Activated T-cell treated with anti-CD3 and anti-CD28 coated beads for 4 hours (primary cell): ENCODE results near the gene LARP4B.

ENCODE experiments used
- DNase-seq: peaks from one replicate; pipeline ENCODE4 v3.0.0-alpha.2; 2020

LARP4B gene

GRCh38 chr10:822661-823367 is 108.7 kb downstream of the LARP4B start:
- DNase-seq = no peak

GRCh38 chr10:822197-822596 is 109.3 kb downstream of the LARP4B start:
- no peak for DNase-seq

- no peak for DNase-seq
Observed at GRCh38 chr10:821322-821721, 110.2 kb downstream of the LARP4B start.

DNA sequence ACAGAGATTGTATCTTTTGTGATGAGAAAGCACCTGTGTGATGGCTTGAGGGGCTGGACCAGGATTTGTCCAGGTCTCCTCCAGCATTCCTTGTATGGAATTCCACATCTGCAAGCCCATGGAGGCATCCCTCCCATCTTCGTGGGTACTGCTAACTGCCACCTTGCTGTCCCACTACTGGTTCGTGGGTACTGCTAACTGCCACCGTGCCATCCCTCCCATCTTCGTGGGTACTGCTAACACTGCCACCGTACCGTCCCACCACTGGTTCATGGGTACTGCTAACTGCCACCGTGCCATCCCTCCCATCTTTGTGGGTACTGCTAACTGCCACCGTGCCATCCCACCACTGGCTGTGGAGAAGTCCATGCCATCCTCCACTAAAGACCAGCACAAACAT is 111.7 kb downstream of the LARP4B start:
- DNase-seq = no peak

DNA sequence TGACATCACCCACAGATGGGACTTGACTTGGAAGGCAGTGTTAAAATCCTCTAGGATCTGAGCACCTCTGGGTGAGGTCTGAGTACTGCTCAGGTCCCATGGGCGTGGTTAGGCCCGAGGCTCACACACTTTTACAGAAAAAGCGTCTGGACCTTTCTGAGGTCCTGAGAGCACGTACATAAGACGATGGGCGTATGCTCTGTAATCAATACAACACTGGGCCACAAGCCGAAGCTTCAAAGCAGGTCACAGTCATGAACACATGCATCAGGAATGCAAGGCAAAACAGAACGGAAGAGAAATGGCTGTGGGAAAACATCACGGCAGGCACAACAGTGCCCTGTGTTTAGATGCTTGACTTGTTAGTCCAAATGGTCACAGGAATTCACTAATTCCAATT is 112.2 kb downstream of the LARP4B start:
- DNase-seq = no peak

DNA sequence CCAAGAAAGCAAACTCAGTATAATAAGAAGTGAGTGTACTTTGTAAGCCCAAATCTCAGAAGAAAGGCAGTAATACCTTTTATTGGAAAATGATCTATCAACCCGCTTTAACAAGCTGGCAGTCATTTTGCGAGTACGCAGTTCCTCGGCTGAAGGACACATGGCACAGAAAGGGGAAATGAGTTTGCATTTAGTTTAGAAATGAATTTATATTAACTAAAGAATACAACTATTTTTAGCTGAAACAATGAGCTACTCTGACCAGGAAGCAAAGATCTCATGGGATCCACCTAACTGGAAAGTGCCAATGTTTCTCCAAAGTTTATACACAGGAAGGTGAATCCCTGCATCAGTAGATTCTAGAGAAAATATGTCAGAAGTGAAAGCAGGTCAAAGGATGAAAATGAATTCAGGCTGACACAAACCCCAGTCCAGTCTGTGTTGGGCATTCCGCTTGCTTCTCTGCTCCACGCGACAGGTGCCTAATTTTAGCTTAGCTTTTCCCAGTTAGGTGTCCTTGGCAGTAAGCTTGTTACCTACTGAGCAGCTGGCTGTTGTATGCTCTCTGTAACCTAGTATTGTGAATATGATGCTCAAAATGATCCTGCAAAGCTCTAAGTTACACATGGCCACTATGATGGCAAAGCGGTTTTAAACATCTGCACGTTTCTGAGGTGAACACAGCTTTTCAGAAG is 112.8 kb downstream of the LARP4B start:
- DNase-seq = no peak

DNA sequence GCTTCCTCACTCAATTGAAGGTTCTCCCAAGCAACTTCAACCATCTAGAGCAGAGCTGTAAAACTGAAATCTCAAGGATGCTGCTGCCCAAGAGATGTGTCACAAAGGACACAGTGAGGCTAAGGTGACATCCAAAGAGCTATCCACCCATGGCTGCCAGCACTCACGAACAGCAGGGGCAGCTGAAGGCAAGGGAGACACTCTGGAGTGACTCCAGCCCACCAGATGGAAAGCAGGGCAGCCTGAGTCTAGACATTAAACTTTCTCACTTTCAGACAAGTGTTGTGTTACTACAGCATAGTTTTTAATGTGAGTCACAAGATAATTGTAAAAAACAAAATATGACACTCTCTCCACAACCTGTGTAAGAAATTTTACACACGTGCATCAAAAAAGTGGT is 113.5 kb downstream of the LARP4B start:
- no peak for DNase-seq

DNA sequence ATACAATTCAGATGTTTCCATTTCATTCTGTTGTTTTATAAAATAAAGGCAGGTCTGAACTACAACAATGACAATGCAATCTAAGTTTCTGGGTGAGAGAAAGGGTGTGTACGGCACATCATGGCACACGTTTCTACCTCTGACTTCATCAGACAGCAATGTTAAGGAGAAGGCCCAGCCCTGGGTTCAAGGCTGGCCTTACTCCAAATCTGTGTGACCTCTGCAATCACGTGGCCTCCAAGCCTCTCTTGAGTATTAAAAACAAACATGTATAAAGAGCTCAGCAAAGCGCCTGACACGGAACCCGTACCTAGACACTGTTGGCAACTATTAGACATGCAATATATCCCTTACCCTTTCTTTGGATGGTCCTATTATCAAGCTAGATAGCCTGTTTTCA is 114.1 kb downstream of the LARP4B start:
- DNase-seq = no peak

GRCh38 chr10:816958-817357 is 114.5 kb downstream of the LARP4B start:
- DNase-seq = no peak

DNA sequence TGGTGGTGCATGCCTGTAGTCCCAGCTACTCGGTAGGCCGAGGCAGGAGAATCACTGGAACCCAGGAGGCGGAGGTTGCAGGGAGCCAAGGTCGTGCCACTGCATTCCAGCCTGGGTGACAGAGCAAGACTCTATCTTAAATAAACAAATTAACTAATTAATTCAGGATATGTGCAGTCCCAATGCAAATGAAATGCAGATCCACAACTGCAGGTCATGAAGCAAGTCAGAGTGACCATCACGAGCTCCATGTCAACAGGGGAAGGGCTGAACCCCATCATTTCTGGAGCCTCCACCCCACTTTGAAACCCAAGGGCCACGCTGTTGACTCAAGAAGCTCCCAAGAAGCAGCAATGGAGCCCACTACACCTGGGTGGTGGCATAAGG is 115.4 kb downstream of the LARP4B start:
- DNase-seq = no peak

GRCh38 chr10:815338-816090 is 116.0 kb downstream of the LARP4B start:
- DNase-seq = no peak

GRCh38 chr10:814536-815302 is 116.8 kb downstream of the LARP4B start:
- DNase-seq = no peak

DNA sequence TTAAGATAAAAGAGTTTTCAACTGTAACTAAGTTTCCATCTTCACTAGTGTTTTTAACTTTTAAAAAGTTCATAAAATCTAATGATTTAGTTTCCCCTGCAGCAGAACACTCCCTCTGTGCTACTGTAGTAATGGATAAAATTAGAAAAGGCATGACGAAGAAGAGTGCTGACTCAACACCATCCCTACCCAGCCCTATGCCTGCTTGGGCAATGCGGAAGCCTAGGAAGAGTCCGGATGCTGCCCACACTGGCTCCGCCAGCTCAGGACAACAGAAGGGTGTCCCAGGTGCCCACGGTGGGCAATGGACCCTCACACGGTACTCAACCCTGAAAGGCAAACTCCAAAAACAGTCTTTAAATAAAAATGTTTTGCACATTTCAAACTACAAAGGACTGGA is 118.2 kb downstream of the LARP4B start:
- DNase-seq = no peak

- no peak for DNase-seq
Observed at GRCh38 chr10:812787-813186, 118.7 kb downstream of the LARP4B start.

- no peak for DNase-seq
Observed at GRCh38 chr10:811379-812175, 119.9 kb downstream of the LARP4B start.

DNA sequence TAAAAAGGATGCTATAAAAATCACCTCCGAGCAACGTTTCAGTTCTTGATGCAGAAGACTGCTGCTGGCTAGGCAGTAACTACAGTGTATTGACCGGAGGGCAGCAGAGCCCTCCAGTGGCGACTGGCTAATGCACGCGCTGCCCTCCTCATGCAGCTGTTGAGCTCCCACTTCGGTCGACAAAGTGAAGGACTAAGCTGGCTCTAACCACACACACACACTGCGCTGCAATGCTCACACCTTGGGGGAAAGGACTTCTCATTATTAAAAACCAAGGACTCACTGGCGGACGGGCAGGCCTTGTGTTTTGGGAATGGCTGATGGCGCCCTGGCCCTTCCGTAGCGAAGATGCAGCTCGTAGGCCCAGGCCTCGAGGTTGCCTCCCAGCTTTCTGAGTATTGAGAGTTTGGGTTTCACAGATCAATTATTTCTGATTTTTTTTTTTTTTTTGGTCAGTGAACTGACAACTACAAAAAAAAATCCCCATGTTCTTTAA is 121.1 kb downstream of the LARP4B start:
- DNase-seq = no peak

DNA sequence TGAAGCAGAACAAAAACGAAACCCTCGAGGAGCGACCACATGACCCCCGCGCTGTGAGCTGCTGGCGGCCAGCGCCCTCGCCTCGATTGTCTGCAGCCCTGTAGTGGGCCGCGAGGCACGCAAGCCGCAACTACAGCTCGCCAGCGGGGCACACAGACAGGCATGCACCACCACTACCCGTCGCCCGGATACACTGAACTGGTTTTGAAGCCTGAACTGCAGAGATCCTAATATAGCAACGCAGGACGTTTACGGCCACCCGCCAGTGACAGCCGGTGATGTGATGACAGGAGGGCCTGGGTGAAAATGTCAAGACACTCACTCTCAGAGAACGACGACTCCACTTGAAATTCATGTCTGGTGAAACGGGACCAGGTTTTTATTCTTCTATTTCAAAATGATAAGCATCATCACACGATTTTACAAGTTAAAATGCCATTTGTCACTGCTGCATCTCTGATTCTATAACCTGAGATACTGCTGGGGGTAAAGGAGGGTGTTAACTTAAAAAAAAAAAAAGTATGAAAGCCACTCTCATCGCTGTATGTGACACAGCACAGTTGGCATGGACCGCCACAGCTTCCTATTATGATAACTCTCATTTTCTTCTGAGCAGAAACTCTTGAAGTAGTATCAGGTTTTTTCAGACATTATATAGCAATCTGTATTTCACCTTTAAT is 121.7 kb downstream of the LARP4B start:
- no peak for DNase-seq

- DNase-seq = no peak
Observed at GRCh38 chr10:807958-808353, 123.5 kb downstream of the LARP4B start.

DNA sequence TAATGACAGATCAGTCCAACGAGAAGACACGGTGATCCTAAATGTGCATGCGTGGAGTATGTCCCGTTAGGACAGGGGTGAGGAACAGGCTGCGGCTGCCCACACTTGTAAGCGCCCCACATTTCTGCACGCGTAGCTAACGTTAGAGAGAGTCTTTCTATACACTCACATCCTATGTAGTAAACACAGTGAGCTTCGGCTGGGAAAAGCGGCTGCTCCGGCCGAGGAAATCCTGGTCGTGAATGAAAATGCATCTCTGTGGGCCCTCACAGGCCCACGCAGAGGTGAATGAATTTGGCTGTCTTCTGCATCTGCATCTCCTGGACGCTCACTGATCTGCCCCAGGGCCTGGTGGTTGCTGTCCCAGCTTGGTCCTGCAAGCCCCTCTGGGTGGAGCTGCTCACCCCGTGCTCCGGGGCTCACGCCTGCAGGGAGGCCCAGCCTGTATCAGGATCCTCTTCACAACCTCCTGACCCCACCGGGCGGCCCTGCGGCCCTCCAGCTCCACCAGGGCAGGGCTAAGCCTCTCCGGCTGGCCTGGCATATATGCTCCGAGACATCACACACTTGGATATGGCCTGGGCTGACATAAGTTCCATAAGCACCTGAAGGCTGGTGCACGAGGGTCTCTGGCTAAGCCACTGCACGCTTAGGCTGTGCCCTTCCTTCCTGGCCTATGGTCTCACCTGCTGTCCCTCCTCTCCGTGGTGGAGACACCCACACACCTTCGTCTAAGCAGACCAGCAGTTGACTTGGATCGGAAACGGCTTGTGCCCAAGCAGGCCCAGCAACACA is 124.1 kb downstream of the LARP4B start:
- no peak for DNase-seq

GRCh38 chr10:806451-807162 is 124.9 kb downstream of the LARP4B start:
- DNase-seq = no peak
